ENCODE results near the gene RPTOR.

RPTOR gene

DNA sequence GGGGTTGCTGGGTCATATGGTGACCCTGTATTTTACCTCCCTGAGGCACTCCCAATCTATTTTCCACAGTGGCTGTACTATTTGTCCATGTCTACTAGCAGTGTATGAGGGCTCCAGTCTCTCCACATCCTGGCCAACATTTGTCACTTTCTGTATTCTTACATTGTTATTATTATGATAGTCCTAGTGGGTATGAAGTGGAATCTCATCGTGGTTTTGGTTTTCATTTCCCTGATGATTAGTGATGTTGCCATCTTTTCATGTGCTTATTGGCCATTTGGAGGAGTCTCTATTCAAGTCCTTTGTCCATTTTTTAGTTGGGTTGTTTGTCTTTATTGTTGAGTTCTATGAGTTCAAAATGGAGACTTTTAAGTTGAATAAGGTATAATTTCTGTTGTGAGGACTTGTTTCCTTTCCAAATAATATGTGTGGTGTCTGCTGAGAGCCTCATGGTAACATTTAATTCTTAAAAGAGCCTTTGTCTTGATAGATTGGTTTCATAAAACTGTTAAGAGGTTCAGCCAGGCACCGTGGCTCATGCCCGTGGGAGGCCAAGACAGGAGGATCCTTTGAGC is 108.2 kb downstream of the RPTOR start:
- DNase-seq (ENCODE audit: low read depth): no peak
- Histone ChIP-seq H3K4me3 (ENCODE audit: low read length) (no peak overlapping the region), H3K9ac (ENCODE audit: low read length) (no peak overlapping the region), H3K27me3 (replicated peaks; ENCODE audit: control insufficient read depth, insufficient read depth, low read length) (no peaks in the 10 kb centered on the region), H3K36me3 (ENCODE audit: control insufficient read depth, insufficient read depth, low read length, severe bottlenecking) (no peaks in the 10 kb centered on the region), H3K4me1 (ENCODE audit: control insufficient read depth, insufficient read depth, low read length) (peaks cover 24% of the 10 kb centered on the region), H3K9me3 (ENCODE audit: control insufficient read depth, low read length) (peaks cover 7% of the 10 kb centered on the region)

DNA sequence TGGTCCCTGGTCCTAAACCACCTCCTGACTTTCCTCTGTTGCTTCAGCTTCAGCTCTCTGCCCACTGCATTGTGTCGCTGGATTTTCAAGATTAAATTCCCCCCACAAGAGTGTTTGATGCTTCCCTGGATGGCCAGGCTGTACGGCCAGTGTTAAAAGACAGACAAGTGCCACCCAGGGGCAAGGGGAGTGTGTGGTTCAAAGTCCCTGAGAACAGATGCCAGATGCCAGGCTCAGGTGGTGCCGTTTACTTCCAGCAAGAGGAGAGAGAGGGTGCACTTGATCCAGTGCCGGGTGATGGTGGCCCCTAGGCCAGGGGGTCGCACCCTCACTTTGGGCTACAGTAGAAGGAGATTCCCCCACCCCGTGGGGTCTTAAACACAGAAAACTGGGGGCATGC is 109.2 kb downstream of the RPTOR start:
- no peak for DNase-seq (ENCODE audit: low read depth)
- H3K9me3 ChIP-seq (ENCODE audit: control insufficient read depth, low read length): peaks cover 11% of the 10 kb centered on the region
- H3K27me3 ChIP-seq (replicated peaks; ENCODE audit: control insufficient read depth, insufficient read depth, low read length): no peaks in the 10 kb centered on the region
- H3K36me3 ChIP-seq (ENCODE audit: control insufficient read depth, insufficient read depth, low read length, severe bottlenecking): no peaks in the 10 kb centered on the region
- H3K4me3 ChIP-seq (ENCODE audit: low read length): no peak overlapping the region
- H3K4me1 ChIP-seq (ENCODE audit: control insufficient read depth, insufficient read depth, low read length): peaks cover 21% of the 10 kb centered on the region
- H3K9ac ChIP-seq (ENCODE audit: low read length): no peak overlapping the region

GRCh38 chr17:80655608-80656007 is 111.0 kb downstream of the RPTOR start:
- Histone ChIP-seq H3K9me3 (ENCODE audit: control insufficient read depth, low read length) (peaks cover 11% of the 10 kb centered on the region), H3K27me3 (replicated peaks; ENCODE audit: control insufficient read depth, insufficient read depth, low read length) (no peaks in the 10 kb centered on the region), H3K9ac (ENCODE audit: low read length) (no peak overlapping the region), H3K4me3 (ENCODE audit: low read length) (no peak overlapping the region), H3K4me1 (ENCODE audit: control insufficient read depth, insufficient read depth, low read length) (peaks cover 4% of the 10 kb centered on the region), H3K36me3 (ENCODE audit: control insufficient read depth, insufficient read depth, low read length, severe bottlenecking) (no peaks in the 10 kb centered on the region)
- no peak for DNase-seq (ENCODE audit: low read depth)

DNA sequence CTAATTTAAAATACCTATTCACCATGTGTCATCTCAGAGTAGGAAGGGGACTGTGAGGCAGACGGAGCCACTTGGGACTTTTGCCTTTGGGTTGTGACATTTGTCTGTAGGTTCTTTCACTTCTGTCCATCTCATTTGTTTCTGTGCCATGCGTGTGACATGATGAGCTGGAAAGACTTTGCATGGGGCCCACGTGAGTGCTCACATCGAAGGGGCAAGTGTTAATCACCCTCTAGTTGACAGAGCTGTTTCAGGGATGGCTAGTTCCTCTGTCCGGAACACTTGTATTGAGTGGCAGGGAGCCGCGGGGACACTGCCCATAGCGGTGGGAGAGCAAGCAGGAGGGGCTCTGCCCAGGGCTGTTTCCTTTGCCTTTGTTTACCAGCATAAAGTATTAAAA is 112.0 kb downstream of the RPTOR start:
- Histone ChIP-seq H3K9me3 (ENCODE audit: control insufficient read depth, low read length) (peaks cover 11% of the 10 kb centered on the region), H3K4me1 (ENCODE audit: control insufficient read depth, insufficient read depth, low read length) (no peaks in the 10 kb centered on the region), H3K9ac (ENCODE audit: low read length) (no peak overlapping the region), H3K27me3 (replicated peaks; ENCODE audit: control insufficient read depth, insufficient read depth, low read length) (no peaks in the 10 kb centered on the region), H3K4me3 (ENCODE audit: low read length) (no peak overlapping the region), H3K36me3 (ENCODE audit: control insufficient read depth, insufficient read depth, low read length, severe bottlenecking) (no peaks in the 10 kb centered on the region)
- no peak for DNase-seq (ENCODE audit: low read depth)

GRCh38 chr17:80657561-80657960 is 112.9 kb downstream of the RPTOR start:
- no peak for DNase-seq (ENCODE audit: low read depth)
- Histone ChIP-seq H3K4me3 (ENCODE audit: low read length) (no peak overlapping the region), H3K9me3 (ENCODE audit: control insufficient read depth, low read length) (peaks cover 11% of the 10 kb centered on the region), H3K27me3 (replicated peaks; ENCODE audit: control insufficient read depth, insufficient read depth, low read length) (no peaks in the 10 kb centered on the region), H3K4me1 (ENCODE audit: control insufficient read depth, insufficient read depth, low read length) (no peaks in the 10 kb centered on the region), H3K9ac (ENCODE audit: low read length) (no peak overlapping the region), H3K36me3 (ENCODE audit: control insufficient read depth, insufficient read depth, low read length, severe bottlenecking) (no peaks in the 10 kb centered on the region)

- H3K9ac ChIP-seq (ENCODE audit: low read length): no peak overlapping the region
- H3K4me1 ChIP-seq (ENCODE audit: control insufficient read depth, insufficient read depth, low read length): peaks cover 4% of the 10 kb centered on the region
- no peaks in the 10 kb centered on the region for H3K27me3 ChIP-seq (replicated peaks; ENCODE audit: control insufficient read depth, insufficient read depth, low read length)
- H3K4me3 ChIP-seq (ENCODE audit: low read length): no peak overlapping the region
- no peak for DNase-seq (ENCODE audit: low read depth)
- H3K36me3 ChIP-seq (ENCODE audit: control insufficient read depth, insufficient read depth, low read length, severe bottlenecking): no peaks in the 10 kb centered on the region
- peaks cover 11% of the 10 kb centered on the region for H3K9me3 ChIP-seq (ENCODE audit: control insufficient read depth, low read length)
Measured at GRCh38 chr17:80658821-80659220, 114.2 kb downstream of the RPTOR start.

- peaks cover 12% of the 10 kb centered on the region for H3K4me1 ChIP-seq (ENCODE audit: control insufficient read depth, insufficient read depth, low read length)
- no peaks in the 10 kb centered on the region for H3K27me3 ChIP-seq (replicated peaks; ENCODE audit: control insufficient read depth, insufficient read depth, low read length)
- no peak overlapping the region for H3K9ac ChIP-seq (ENCODE audit: low read length)
- H3K4me3 ChIP-seq (ENCODE audit: low read length): no peak overlapping the region
- H3K9me3 ChIP-seq (ENCODE audit: control insufficient read depth, low read length): peaks cover 11% of the 10 kb centered on the region
- DNase-seq (ENCODE audit: low read depth): no peak
- H3K36me3 ChIP-seq (ENCODE audit: control insufficient read depth, insufficient read depth, low read length, severe bottlenecking): no peaks in the 10 kb centered on the region
Measured at GRCh38 chr17:80659651-80660050, 115.0 kb downstream of the RPTOR start.

GRCh38 chr17:80660527-80661198 is 116.0 kb downstream of the RPTOR start:
- no peak for DNase-seq (ENCODE audit: low read depth)
- H3K9me3 ChIP-seq (ENCODE audit: control insufficient read depth, low read length): peaks cover 11% of the 10 kb centered on the region
- H3K9ac ChIP-seq (ENCODE audit: low read length): no peak overlapping the region
- peaks cover 16% of the 10 kb centered on the region for H3K4me1 ChIP-seq (ENCODE audit: control insufficient read depth, insufficient read depth, low read length)
- H3K4me3 ChIP-seq (ENCODE audit: low read length): no peak overlapping the region
- H3K27me3 ChIP-seq (replicated peaks; ENCODE audit: control insufficient read depth, insufficient read depth, low read length): no peaks in the 10 kb centered on the region
- no peaks in the 10 kb centered on the region for H3K36me3 ChIP-seq (ENCODE audit: control insufficient read depth, insufficient read depth, low read length, severe bottlenecking)

DNA sequence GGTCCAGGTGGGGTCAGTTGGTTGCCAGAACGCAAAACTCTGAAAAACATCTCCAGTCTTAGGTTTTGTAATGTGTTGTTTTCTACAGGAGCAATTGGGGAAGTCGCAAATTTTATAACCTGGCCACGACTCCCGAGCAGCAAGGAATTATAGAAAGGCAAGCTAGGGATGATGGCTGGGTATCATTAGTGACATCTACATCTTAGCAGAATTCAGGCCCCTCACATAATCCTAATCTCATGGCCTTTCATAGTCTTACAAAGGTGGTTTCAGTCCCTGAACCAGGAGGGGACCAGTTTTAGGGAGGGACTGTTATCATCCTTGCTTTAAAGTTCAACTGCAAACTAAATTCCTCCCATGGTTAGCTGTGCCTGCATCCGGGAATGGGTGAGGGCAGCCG is 117.9 kb downstream of the RPTOR start:
- no peak overlapping the region for H3K9ac ChIP-seq (ENCODE audit: low read length)
- H3K4me3 ChIP-seq (ENCODE audit: low read length): no peak overlapping the region
- H3K4me1 ChIP-seq (ENCODE audit: control insufficient read depth, insufficient read depth, low read length): peaks cover 16% of the 10 kb centered on the region
- no peaks in the 10 kb centered on the region for H3K36me3 ChIP-seq (ENCODE audit: control insufficient read depth, insufficient read depth, low read length, severe bottlenecking)
- H3K9me3 ChIP-seq (ENCODE audit: control insufficient read depth, low read length): peaks cover 7% of the 10 kb centered on the region
- H3K27me3 ChIP-seq (replicated peaks; ENCODE audit: control insufficient read depth, insufficient read depth, low read length): no peaks in the 10 kb centered on the region
- no peak for DNase-seq (ENCODE audit: low read depth)

DNA sequence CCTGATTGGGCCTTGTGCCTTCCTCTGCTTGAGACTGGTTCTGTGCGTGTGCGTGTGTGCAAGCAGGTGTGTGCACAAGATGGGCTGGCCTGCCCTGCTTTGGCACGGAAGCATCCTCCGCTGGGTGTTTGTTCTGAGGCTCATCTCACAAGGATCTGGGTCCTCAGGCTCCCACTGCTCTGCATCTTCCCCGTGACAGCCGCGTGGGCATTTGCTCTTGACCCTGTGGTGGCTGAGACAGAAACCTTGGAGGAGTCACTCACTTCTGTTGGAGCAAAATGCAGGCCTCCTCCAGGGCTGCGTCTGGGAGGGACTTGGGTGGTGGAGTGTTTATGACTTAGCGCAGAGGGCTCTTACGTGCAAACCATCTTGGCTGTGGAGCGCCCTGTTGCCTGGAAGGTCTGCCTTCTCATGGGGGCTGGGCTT is 119.2 kb downstream of the RPTOR start:
- H3K36me3 ChIP-seq (ENCODE audit: control insufficient read depth, insufficient read depth, low read length, severe bottlenecking): no peaks in the 10 kb centered on the region
- H3K4me3 ChIP-seq (ENCODE audit: low read length): no peak overlapping the region
- no peaks in the 10 kb centered on the region for H3K9me3 ChIP-seq (ENCODE audit: control insufficient read depth, low read length)
- H3K9ac ChIP-seq (ENCODE audit: low read length): peak overlapping the region; percentile 17
- no peaks in the 10 kb centered on the region for H3K27me3 ChIP-seq (replicated peaks; ENCODE audit: control insufficient read depth, insufficient read depth, low read length)
- no peak for DNase-seq (ENCODE audit: low read depth)
- H3K4me1 ChIP-seq (ENCODE audit: control insufficient read depth, insufficient read depth, low read length): peaks cover 16% of the 10 kb centered on the region

DNA sequence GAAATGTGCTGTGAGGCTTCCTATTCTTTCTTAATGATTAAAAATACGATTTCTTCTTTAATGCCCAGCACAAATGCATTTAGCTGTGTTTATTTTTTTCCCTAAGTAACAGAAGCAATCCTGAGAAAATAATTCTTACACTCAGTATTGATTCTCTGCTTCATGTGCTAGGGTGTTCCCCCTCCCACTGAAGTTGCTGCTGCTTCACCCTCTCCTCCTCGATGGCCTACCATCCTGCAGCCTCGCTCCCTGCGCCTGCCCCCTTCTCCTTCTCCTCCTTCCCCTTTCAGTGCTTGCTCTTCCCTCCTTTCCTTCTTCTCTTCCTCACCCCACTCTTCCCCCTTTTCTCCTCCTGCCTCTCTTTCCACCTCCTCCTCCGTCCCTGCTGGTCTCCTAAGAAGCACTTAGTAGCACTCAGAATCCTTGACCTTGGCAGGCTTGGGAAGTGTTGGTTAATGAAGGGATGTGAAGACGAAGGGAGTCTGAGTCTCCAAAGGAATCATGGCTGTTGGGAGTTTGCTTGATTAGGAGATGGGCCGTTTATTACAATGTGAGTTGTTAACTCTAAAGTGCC is 119.7 kb downstream of the RPTOR start:
- no peaks in the 10 kb centered on the region for H3K9me3 ChIP-seq (ENCODE audit: control insufficient read depth, low read length)
- no peak overlapping the region for H3K4me3 ChIP-seq (ENCODE audit: low read length)
- H3K27me3 ChIP-seq (replicated peaks; ENCODE audit: control insufficient read depth, insufficient read depth, low read length): no peaks in the 10 kb centered on the region
- peak overlapping the region; percentile 17 for H3K9ac ChIP-seq (ENCODE audit: low read length)
- no peak for DNase-seq (ENCODE audit: low read depth)
- no peaks in the 10 kb centered on the region for H3K36me3 ChIP-seq (ENCODE audit: control insufficient read depth, insufficient read depth, low read length, severe bottlenecking)
- H3K4me1 ChIP-seq (ENCODE audit: control insufficient read depth, insufficient read depth, low read length): peaks cover 16% of the 10 kb centered on the region

Data from adipocyte (in vitro differentiated cells).